Stomach (tissue), 9 donors: ENCODE measurements around the gene IZUMO1. TPM values are rescaled to one million over a fixed set of nuclear protein-coding genes. Genes with fewer than 3 reads are reported as not detected.

Source experiments
- DNase-seq, 2 donors: peaks; one replicate each; pipeline versions ENCODE4 v3.0.0 to v3.0.0-alpha.2; 2013 to 2019
- H3K27ac ChIP-seq, 5 donors: fragments of 200-600 bp in 4 of 5; sonication (generic) in 4 of 5; one replicate each; pipeline ENCODE4 v1.5.1; 2013 to 2019; ENCODE audit warnings: mild to moderate bottlenecking in 1 of 5, moderate library complexity in 1 of 5
- H3K27me3 ChIP-seq, 3 donors: fragments of 200-600 bp; sonication (generic); one replicate each; pipeline ENCODE4 v1.5.1; 2017 to 2019; ENCODE audit warnings: mixed run types in 1 of 3
- H3K36me3 ChIP-seq, 4 donors: fragments of 200-600 bp; sonication (generic); 1 replicate in 3 of 4; 2 replicates in 1 of 4; pipeline ENCODE4 v1.5.1; 2016 to 2019
- H3K4me1 ChIP-seq, 4 donors: fragments of 200-600 bp; sonication (generic); one replicate each; pipeline ENCODE4 v1.5.1; 2016 to 2019
- H3K4me3 ChIP-seq, 4 donors: fragments of 200-600 bp; sonication (generic) in 3 of 4; one replicate each; pipeline ENCODE4 v1.5.1; 2016 to 2019; ENCODE audit warnings: mild to moderate bottlenecking in 1 of 4
- H3K9me3 ChIP-seq, 4 donors: fragments of 200-600 bp; sonication (generic); one replicate each; pipeline ENCODE4 v1.5.1; 2016 to 2019
- CTCF ChIP-seq, 7 experiments: fragments of 450-650 bp in 4 of 7; fragments of 200-600 bp in 3 of 7; sonication (generic) in 3 of 7; IDR thresholded peaks; one replicate each; pipeline ENCODE4 v1.5.1; 2016 to 2019; ENCODE audit warnings: antibody characterized with exemption in 7 of 7, control low read depth in 2 of 7, mild to moderate bottlenecking in 1 of 7
- EP300 ChIP-seq: sonication (generic); formaldehyde crosslinking; IDR thresholded peaks from one replicate; pipeline ENCODE4 v1.6.1; 2017; ENCODE audit warnings: antibody characterized with exemption
- POLR2A ChIP-seq, 4 donors: fragments of 450-650 bp; IDR thresholded peaks; one replicate each; pipeline ENCODE4 v1.6.1; 2016; ENCODE audit warnings: antibody characterized with exemption in 4 of 4, control low read depth in 2 of 4, mild to moderate bottlenecking in 1 of 4, moderate library complexity in 1 of 4
- POLR2AphosphoS5 ChIP-seq, 3 donors: sonication (generic); formaldehyde crosslinking; IDR thresholded peaks; one replicate each; pipeline ENCODE4 v1.6.1; 2016; ENCODE audit warnings: antibody characterized with exemption in 3 of 3
- WGBS, 5 donors: extraction: QIAGEN DNeasy Blood & Tissue Kit in 3 of 5; methylation state at CpG; one replicate each; pipeline versions ENCODE4 v1.1.5 to v1.1.7; 2013 to 2018; 5-methylcytosine and 5-hydroxymethylcytosine counted together
- intact Hi-C: fragments of 100-400 bp; cut with DNase I; formaldehyde crosslinking; loops from one replicate; pipeline ENCODE4 v1.15.1; 2023; ENCODE audit warnings: low total_unique reads
- polyA plus RNA-seq, 3 donors: library from polyadenylated mRNA; stranded (reverse); fragments of 200-250 nt; gene quantifications; one replicate each; pipeline ENCODE4 v1.2.3, GENCODE V29; 2013
- total RNA-seq, 5 donors: library from RNA; depleted of rRNA; stranded (reverse); fragments of >200 nt; gene quantifications; one replicate each; pipeline versions ENCODE4 v1.1.0 to v1.2.3, GENCODE V29; 2014 to 2016
- donor health status: healthy with polysubstance abuse.
- donor health status: Bipolar disorder and iron deficiency.
- donor health status: healthy.

IZUMO1 gene
- total and polyA plus RNA-seq, 8 donors = 0.62 to 14.3 (median 4.0) TPM; not detected in 3

GRCh38 chr19:48705431-48705830, 41.3 kb downstream of the IZUMO1 start:
- DNase-seq = no peak
- WGBS, 5 donors = 38 to 84% (median 61%) methylated on average over 2 of the region's 2 CpGs
- TF ChIP-seq POLR2A (IDR thresholded peaks at IDR 0.05) = no peak
- TF ChIP-seq POLR2AphosphoS5 (IDR thresholded peaks at IDR 0.05) = no peak
- Histone ChIP-seq H3K9me3 (no peaks in the 10 kb centered on the region), H3K4me3 (no peak overlapping the region), H3K27ac (no peak overlapping the region), H3K27me3 (no peaks in the 10 kb centered on the region), H3K4me1 (no peaks in the 10 kb centered on the region), H3K36me3 (peaks cover 4 to 60% (median 32%) of the 10 kb centered on the region in 4 donors)
- intact Hi-C loops = no loop called here

- peaks cover 0 to 15% (median 7%) of the 10 kb centered on the region in 4 donors for H3K4me1 ChIP-seq
- no peaks in the 10 kb centered on the region for H3K9me3 ChIP-seq
- TF ChIP-seq CTCF (IDR thresholded peaks at IDR 0.05) = no peak
- 93 to 97% (median 95%) methylated on average over 15 to 23 of the region's 23 CpGs for WGBS, 5 donors
- H3K27me3 ChIP-seq = no peaks in the 10 kb centered on the region
- intact Hi-C loops = no loop called here
- H3K4me3 ChIP-seq = no peak overlapping the region
- no peak overlapping the region for H3K27ac ChIP-seq
- DNase-seq = no peak
- H3K36me3 ChIP-seq = peaks cover 4 to 61% (median 32%) of the 10 kb centered on the region in 4 donors
These were observed 43.4 kb downstream of the IZUMO1 start for GRCh38 chr19:48703316-48703715.

- intact Hi-C loops = no loop called here
- WGBS, 5 donors = 92 to 95% (median 94%) methylated on average over 13 of the region's 13 CpGs
- DNase-seq = no peak
- no peak overlapping the region for H3K4me3 ChIP-seq
- no peak overlapping the region for H3K27ac ChIP-seq
- H3K36me3 ChIP-seq = peaks cover 4 to 61% (median 32%) of the 10 kb centered on the region in 4 donors
- peaks cover 0 to under 1% (median 0%) of the 10 kb centered on the region in 3 donors for H3K27me3 ChIP-seq
- TF ChIP-seq CTCF (IDR thresholded peaks at IDR 0.05) (no peak), EP300 (no peak), POLR2AphosphoS5 (IDR thresholded peaks at IDR 0.05) (no peak), POLR2A (IDR thresholded peaks at IDR 0.05) (no peak)
- peaks cover 0 to 16% (median 10%) of the 10 kb centered on the region in 4 donors for H3K4me1 ChIP-seq
- no peaks in the 10 kb centered on the region for H3K9me3 ChIP-seq
These were observed 44.0 kb downstream of the IZUMO1 start for GRCh38 chr19:48702701-48703100.

- H3K27ac ChIP-seq = peak overlapping the region; percentile 72 to 94 (median 88)
- 22 to 35% (median 28%) methylated on average over 4 of the region's 4 CpGs for WGBS, 5 donors
- peak; percentile 84 to 87 for DNase-seq
- H3K36me3 ChIP-seq = peaks cover 0 to 24% (median 21%) of the 10 kb centered on the region in 4 donors
- H3K27me3 ChIP-seq = peaks cover 0 to 23% (median 8%) of the 10 kb centered on the region in 3 donors
- peak overlapping the region in 3 of 4 donors; percentile 11 to 58 (median 53) for H3K4me3 ChIP-seq
- H3K4me1 ChIP-seq = peaks cover 17 to 36% (median 26%) of the 10 kb centered on the region in 4 donors
- no peaks in the 10 kb centered on the region for H3K9me3 ChIP-seq
- TF ChIP-seq EP300 = no peak
- peak in 2 of 3 donors; percentile 77 to 91 for TF ChIP-seq POLR2AphosphoS5 (IDR thresholded peaks at IDR 0.05)
- no peak for TF ChIP-seq POLR2A (IDR thresholded peaks at IDR 0.05)
- intact Hi-C loops = no loop called here
These were observed 48.7 kb downstream of the IZUMO1 start for GRCh38 chr19:48698046-48698445.

- H3K27ac ChIP-seq = peak overlapping the region; percentile 86 to 94 (median 88)
- intact Hi-C loops = no loop called here
- peak; percentile 47 to 62 for DNase-seq
- H3K27me3 ChIP-seq = peaks cover 0 to 23% (median 8%) of the 10 kb centered on the region in 3 donors
- WGBS, 5 donors = 4 to 6% (median 4%) methylated on average over 31 to 34 of the region's 34 CpGs
- H3K4me3 ChIP-seq = peak overlapping the region; percentile 40 to 58 (median 47)
- no peaks in the 10 kb centered on the region for H3K9me3 ChIP-seq
- TF ChIP-seq CTCF (IDR thresholded peaks at IDR 0.05) (no peak), POLR2AphosphoS5 (IDR thresholded peaks at IDR 0.05) (no peak), POLR2A (IDR thresholded peaks at IDR 0.05) (no peak), EP300 (no peak)
- peaks cover 17 to 36% (median 26%) of the 10 kb centered on the region in 4 donors for H3K4me1 ChIP-seq
- H3K36me3 ChIP-seq = peaks cover 0 to 11% (median 8%) of the 10 kb centered on the region in 4 donors
These were observed 50.2 kb downstream of the IZUMO1 start for GRCh38 chr19:48696353-48697010.
